ENCODE results near the gene ATP23. TPM values are rescaled to one million over a fixed set of nuclear protein-coding genes. Genes with fewer than 3 reads are reported as not detected.

The ATP23 gene
- total and polyA plus RNA-seq, 10 of the 15 experiments (the other 5 are each of a cell fraction or from before 2014, with no cell fraction given): 1.6 to 28.1 (median 15.1) TPM

DNA sequence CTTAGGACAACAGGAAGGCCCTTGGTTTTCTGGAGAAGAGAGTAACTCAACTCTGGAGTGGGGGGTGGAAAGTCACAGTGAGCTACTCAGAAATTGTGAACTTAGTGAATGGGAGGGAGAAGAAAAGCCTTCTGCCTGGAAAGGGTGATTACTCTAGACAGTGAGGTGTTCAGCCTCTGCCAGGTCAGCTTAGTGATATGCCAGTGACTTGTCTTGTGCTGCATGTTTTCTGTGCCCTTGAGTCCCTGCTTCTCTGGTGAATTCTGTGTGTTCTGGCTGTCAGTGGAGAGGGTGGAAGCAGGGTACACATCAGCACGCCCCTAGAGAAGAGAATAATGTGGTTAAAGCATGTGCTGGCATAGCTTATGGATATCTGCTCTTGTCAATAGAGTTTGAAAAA, 13.4 kb downstream of the ATP23 start (continued):
- TF ChIP-seq RFX5 (IDR thresholded peaks at IDR 0.05; ENCODE audit: low read depth, low read length): no peak
- TF ChIP-seq HDAC6 (IDR thresholded peaks at IDR 0.05; ENCODE audit: unreplicated experiment): no peak
- no peak for TF ChIP-seq PAX8 (IDR thresholded peaks at IDR 0.05)
- TF ChIP-seq, protein P1, sequence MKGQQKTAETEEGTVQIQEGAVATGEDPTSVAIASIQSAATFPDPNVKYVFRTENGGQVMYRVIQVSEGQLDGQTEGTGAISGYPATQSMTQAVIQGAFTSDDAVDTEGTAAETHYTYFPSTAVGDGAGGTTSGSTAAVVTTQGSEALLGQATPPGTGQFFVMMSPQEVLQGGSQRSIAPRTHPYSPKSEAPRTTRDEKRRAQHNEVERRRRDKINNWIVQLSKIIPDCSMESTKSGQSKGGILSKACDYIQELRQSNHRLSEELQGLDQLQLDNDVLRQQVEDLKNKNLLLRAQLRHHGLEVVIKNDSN (IDR thresholded peaks at IDR 0.05; ENCODE audit: borderline replicate concordance, extremely low read length, insufficient read depth, low read depth, low read length): no peak
- TF ChIP-seq SRF (IDR thresholded peaks at IDR 0.05; ENCODE audit: low read depth in 2 of 2, low read length in 2 of 2): no peak
- TF ChIP-seq YBX1 (IDR thresholded peaks at IDR 0.05): no peak
- no peak for TF ChIP-seq RCOR1 (conservative IDR thresholded peaks at IDR 0.05; ENCODE audit: low read depth, low read length)
- TF ChIP-seq RAD21 (IDR thresholded peaks at IDR 0.05; ENCODE audit: insufficient read depth, low read depth, low read length): no peak

DNA sequence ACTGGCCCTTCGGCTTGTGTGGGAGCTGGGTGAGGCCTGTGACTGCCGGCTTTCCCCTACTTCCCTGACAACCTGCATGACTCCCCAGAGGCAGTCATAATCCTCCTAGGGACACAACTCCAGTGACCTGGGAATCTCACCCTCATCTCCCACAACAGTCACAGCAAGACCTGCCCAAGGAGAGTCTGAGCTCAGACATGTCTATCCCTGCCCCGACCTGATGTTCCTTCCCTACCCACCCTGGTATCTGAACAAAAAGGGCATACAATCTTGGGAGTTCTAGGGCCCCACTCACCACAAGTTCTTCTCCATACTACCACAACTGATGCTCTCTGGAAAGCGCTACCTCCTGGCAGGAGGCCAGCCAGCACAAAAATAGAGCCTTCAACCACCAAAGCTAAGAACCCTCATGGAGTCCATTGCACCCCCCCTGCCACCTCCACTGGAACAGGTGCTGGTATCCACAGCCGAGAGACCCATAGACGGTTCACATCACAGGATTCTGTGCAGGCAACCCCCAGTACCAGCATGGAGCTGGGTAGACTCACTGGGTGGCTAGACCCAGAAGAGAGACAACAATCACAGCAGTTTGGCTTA, 16.8 kb downstream of the ATP23 start:
- ChIA-PET CTCF (interaction anchor here (0.7 to 0.9 kb wide), 2 partner anchors 25 to 175 kb away, joined by 3 read pairs; no protein-coding TSS in a partner anchor), RAD21 (ENCODE audit: unreplicated experiment) (no interaction called here), SMC1A (ENCODE audit: uncharacterized antibody, unreplicated experiment) (no interaction called here), POLR2A (no interaction called here)
- Histone ChIP-seq H3K4me2 (ENCODE audit: control insufficient read depth, insufficient read depth) (no peak overlapping the region), H4K20me1 (ENCODE audit: control insufficient read depth, insufficient read depth) (no peaks in the 10 kb centered on the region), H3K27ac (ENCODE audit: control insufficient read depth, insufficient read depth) (no peak overlapping the region), H3K4me3 (no peak overlapping the region), H3K36me3 (ENCODE audit: control insufficient read depth in 2 of 2, insufficient read depth in 2 of 2, low read length in 1 of 2) (no peaks in the 10 kb centered on the region; a peak in 1 of 4 replicates), H2AFZ (ENCODE audit: control insufficient read depth, low read depth, low read length) (no peak overlapping the region), H3K27me3 (replicated peaks in 1 of 2; ENCODE audit: control insufficient read depth in 2 of 2, insufficient read depth in 2 of 2, low read length in 1 of 2) (no peaks in the 10 kb centered on the region), H3K79me2 (ENCODE audit: control insufficient read depth, insufficient read depth, low read length) (no peaks in the 10 kb centered on the region), H3K9me3 (replicated peaks; ENCODE audit: control insufficient read depth, insufficient read depth, low read length) (no peaks in the 10 kb centered on the region), H3K9ac (ENCODE audit: control insufficient read depth, insufficient read depth, low read length) (no peak overlapping the region), H3K4me1 (ENCODE audit: control insufficient read depth, insufficient read depth, low read length) (no peaks in the 10 kb centered on the region)
- intact Hi-C loops (cut with micrococcal nuclease; ENCODE audit: unreplicated experiment): no loop called here
- BruUV-seq (replicated peaks): no TSS peak
- no peak for DNase-seq (ENCODE audit: low read depth, low spot score)
- no peak for FAIRE-seq
- ATAC-seq: no peak
- in situ Hi-C loops (cut with MboI): no loop called here
- WGBS (ENCODE audit: insufficient coverage, insufficient replicate concordance, low lambda C conversion rate, missing lambda C conversion rate): 99% methylated on average over 6 of the region's 6 CpGs
- TF ChIP-seq, protein P2, sequence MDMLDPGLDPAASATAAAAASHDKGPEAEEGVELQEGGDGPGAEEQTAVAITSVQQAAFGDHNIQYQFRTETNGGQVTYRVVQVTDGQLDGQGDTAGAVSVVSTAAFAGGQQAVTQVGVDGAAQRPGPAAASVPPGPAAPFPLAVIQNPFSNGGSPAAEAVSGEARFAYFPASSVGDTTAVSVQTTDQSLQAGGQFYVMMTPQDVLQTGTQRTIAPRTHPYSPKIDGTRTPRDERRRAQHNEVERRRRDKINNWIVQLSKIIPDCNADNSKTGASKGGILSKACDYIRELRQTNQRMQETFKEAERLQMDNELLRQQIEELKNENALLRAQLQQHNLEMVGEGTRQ (IDR thresholded peaks at IDR 0.05; ENCODE audit: borderline replicate concordance, low read depth, low read length): no peak
- TF ChIP-seq, protein P3, sequence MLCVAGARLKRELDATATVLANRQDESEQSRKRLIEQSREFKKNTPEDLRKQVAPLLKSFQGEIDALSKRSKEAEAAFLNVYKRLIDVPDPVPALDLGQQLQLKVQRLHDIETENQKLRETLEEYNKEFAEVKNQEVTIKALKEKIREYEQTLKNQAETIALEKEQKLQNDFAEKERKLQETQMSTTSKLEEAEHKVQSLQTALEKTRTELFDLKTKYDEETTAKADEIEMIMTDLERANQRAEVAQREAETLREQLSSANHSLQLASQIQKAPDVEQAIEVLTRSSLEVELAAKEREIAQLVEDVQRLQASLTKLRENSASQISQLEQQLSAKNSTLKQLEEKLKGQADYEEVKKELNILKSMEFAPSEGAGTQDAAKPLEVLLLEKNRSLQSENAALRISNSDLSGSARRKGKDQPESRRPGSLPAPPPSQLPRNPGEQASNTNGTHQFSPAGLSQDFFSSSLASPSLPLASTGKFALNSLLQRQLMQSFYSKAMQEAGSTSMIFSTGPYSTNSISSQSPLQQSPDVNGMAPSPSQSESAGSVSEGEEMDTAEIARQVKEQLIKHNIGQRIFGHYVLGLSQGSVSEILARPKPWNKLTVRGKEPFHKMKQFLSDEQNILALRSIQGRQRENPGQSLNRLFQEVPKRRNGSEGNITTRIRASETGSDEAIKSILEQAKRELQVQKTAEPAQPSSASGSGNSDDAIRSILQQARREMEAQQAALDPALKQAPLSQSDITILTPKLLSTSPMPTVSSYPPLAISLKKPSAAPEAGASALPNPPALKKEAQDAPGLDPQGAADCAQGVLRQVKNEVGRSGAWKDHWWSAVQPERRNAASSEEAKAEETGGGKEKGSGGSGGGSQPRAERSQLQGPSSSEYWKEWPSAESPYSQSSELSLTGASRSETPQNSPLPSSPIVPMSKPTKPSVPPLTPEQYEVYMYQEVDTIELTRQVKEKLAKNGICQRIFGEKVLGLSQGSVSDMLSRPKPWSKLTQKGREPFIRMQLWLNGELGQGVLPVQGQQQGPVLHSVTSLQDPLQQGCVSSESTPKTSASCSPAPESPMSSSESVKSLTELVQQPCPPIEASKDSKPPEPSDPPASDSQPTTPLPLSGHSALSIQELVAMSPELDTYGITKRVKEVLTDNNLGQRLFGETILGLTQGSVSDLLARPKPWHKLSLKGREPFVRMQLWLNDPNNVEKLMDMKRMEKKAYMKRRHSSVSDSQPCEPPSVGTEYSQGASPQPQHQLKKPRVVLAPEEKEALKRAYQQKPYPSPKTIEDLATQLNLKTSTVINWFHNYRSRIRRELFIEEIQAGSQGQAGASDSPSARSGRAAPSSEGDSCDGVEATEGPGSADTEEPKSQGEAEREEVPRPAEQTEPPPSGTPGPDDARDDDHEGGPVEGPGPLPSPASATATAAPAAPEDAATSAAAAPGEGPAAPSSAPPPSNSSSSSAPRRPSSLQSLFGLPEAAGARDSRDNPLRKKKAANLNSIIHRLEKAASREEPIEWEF (IDR thresholded peaks at IDR 0.05; ENCODE audit: insufficient replicate concordance, low read depth, low read length): no peak
- TF ChIP-seq, protein P4, sequence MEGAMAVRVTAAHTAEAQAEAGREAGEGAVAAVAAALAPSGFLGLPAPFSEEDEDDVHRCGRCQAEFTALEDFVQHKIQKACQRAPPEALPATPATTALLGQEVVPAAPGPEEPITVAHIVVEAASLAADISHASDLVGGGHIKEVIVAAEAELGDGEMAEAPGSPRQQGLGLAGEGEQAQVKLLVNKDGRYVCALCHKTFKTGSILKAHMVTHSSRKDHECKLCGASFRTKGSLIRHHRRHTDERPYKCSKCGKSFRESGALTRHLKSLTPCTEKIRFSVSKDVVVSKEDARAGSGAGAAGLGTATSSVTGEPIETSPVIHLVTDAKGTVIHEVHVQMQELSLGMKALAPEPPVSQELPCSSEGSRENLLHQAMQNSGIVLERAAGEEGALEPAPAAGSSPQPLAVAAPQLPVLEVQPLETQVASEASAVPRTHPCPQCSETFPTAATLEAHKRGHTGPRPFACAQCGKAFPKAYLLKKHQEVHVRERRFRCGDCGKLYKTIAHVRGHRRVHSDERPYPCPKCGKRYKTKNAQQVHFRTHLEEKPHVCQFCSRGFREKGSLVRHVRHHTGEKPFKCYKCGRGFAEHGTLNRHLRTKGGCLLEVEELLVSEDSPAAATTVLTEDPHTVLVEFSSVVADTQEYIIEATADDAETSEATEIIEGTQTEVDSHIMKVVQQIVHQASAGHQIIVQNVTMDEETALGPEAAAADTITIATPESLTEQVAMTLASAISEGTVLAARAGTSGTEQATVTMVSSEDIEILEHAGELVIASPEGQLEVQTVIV (IDR thresholded peaks at IDR 0.05; ENCODE audit: borderline replicate concordance, partially characterized antibody): no peak
- TF ChIP-seq POU2F2 (IDR thresholded peaks at IDR 0.05; ENCODE audit: borderline replicate concordance, low read depth, low read length) (no peak), EGR1 (IDR thresholded peaks at IDR 0.05; ENCODE audit: borderline replicate concordance in 1 of 2, low read depth in 2 of 2, low read length in 2 of 2) (no peak)
